ENCODE measurements around the gene ZNF300.

DNA sequence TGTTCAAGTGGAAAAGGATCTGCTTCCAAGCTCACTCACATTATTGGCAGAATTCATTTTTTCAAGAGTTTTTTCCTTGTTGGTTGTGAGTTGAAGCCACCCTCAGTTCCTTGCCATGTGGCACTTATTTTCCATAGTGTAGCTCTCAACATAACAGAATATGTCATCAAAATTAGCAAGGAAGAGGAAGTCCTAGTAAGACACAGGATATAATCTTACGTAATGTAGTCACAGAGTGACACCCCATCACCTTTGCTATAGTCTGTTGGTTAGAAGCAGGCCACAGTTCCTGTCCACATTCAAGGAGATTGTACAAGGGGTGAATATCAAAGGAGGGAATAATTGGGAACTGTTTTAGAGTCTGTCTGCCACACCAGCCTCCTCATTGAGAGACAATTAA is 42.7 kb downstream of the ZNF300 start:
- TF ChIP-seq, protein P1, sequence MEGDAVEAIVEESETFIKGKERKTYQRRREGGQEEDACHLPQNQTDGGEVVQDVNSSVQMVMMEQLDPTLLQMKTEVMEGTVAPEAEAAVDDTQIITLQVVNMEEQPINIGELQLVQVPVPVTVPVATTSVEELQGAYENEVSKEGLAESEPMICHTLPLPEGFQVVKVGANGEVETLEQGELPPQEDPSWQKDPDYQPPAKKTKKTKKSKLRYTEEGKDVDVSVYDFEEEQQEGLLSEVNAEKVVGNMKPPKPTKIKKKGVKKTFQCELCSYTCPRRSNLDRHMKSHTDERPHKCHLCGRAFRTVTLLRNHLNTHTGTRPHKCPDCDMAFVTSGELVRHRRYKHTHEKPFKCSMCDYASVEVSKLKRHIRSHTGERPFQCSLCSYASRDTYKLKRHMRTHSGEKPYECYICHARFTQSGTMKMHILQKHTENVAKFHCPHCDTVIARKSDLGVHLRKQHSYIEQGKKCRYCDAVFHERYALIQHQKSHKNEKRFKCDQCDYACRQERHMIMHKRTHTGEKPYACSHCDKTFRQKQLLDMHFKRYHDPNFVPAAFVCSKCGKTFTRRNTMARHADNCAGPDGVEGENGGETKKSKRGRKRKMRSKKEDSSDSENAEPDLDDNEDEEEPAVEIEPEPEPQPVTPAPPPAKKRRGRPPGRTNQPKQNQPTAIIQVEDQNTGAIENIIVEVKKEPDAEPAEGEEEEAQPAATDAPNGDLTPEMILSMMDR (IDR thresholded peaks at IDR 0.05) = no peak
- TF ChIP-seq POLR2A (IDR thresholded peaks at IDR 0.05) = no peak
